HAP-1 (cell line): ENCODE measurements around the gene DPP10.

Experiments
- DNase-seq, 2 experiments: peaks; one replicate each; pipeline ENCODE4 v3.0.0-alpha.2; 2016 to 2020; ENCODE audit warnings: low spot score in 2 of 2
- H3K27me3 ChIP-seq: fragments of 250-450 bp; sonication (Bioruptor Pico); 2 replicates; pipeline ENCODE4 v1.5.1; 2020; ENCODE audit warnings: low read depth, mild to moderate bottlenecking, moderate library complexity
- H3K36me3 ChIP-seq: fragments of 250-450 bp; sonication (Bioruptor Pico); replicated peaks from 2 replicates; pipeline ENCODE4 v1.5.1; 2020; ENCODE audit warnings: mild to moderate bottlenecking
- H3K4me1 ChIP-seq: fragments of 250-450 bp; sonication (Bioruptor Pico); 2 replicates; pipeline ENCODE4 v1.5.1; 2020; ENCODE audit warnings: mild to moderate bottlenecking
- H3K4me3 ChIP-seq: fragments of 250-450 bp; sonication (Bioruptor Pico); 2 replicates; pipeline ENCODE4 v1.5.1; 2020; ENCODE audit warnings: mild to moderate bottlenecking, moderate library complexity
- H3K9me3 ChIP-seq: fragments of 250-450 bp; sonication (Bioruptor Pico); 2 replicates; pipeline ENCODE4 v1.5.1; 2020; ENCODE audit warnings: mild to moderate bottlenecking, moderate library complexity
- in situ Hi-C: fragments of 300-500 bp; cut with MboI; formaldehyde crosslinking; loops from 3 replicates; pipeline ENCODE4 v1.14.3; 2020; ENCODE audit warnings: low sequenced_read_pairs, inconsistent platforms, mixed read lengths

Gene DPP10

DNA sequence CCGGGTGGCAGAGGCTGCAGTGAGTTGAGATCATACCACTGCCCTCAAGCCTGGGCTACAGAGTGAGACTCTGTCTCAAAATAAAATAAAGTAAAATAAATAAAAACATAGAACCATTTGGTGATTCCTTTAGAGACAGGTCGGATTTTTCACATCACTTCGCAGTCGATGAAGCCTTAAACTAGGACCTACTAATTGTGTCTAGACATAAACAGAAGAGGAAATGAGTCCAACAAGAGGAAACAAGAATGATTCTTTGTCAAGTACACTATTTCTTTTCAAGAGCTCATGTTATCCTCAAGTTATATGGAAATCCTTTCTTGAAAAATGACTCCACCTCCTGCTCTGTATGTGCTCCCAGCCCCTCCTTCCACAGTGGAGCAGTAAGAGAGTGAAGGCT lies 758.9 kb downstream of the DPP10 start:
- DNase-seq, result no peak
- Histone ChIP-seq H3K36me3 (no peaks in the 10 kb centered on the region), H3K4me3 (no peak overlapping the region), H3K4me1 (no peaks in the 10 kb centered on the region; the same call in 1 of the 2 replicates), H3K27me3 (no peaks in the 10 kb centered on the region), H3K9me3 (no peaks in the 10 kb centered on the region)
- in situ Hi-C loops, result no loop called here

DNA sequence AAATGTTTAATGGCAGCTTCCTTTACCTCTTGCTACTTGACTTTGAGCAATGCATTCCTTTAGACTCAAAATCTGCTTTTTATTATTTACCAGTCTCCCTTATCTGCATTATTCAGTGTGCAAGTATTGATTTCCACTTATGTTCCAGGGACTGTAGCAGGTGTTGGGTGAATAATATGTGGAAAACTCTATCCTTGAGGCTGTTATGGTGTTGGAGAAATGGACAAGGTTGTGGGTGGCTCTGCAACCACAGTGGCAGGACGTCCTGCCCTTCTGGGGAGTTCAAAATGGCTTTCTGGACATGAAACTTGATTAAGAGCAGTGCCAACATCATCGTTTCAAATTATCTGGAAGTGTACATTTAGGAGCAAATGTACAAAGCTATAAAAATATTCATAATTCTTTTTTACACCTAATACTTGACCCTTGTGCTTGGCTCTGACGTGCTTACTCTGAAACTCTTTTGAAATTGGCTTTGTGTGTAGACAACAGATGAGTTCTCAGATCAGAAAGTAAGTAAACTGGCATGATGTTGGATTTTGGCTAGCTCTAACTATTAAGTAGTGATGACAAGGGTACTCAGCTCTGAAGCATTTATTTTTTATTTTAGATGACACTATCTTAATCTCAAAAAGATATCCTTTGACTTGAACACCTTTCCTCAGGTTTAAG lies 766.2 kb downstream of the DPP10 start:
- Histone ChIP-seq H3K36me3 (no peaks in the 10 kb centered on the region; the same call in 1 of the 2 replicates), H3K9me3 (no peaks in the 10 kb centered on the region), H3K27me3 (no peaks in the 10 kb centered on the region), H3K4me3 (no peak overlapping the region), H3K4me1 (no peaks in the 10 kb centered on the region)
- DNase-seq, result no peak
- in situ Hi-C loops, result no loop called here

DNA sequence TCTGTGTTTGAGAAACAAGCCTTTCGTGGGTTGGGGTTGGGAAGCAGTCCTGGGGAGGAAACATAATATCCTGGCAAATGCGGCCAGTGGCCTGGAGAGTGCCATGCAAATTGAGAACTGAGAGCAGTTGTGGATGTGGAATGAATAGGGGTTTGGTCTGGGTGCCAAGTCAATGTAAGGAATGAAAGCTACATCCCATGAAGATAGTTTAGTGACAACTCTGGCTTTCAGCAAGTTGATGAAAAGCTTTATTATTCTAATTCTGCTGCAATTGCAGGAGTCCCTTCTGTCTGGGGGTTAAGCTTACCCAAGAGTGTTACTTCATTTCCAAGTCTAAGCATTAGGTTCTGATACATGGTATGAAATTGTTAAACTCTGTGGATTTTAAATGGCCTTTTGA lies 771.6 kb downstream of the DPP10 start:
- DNase-seq, result no peak
- H3K9me3 ChIP-seq, result no peaks in the 10 kb centered on the region
- no peak overlapping the region for H3K4me3 ChIP-seq
- H3K27me3 ChIP-seq, result no peaks in the 10 kb centered on the region
- in situ Hi-C loops, result no loop called here
- no peaks in the 10 kb centered on the region; the same call in 1 of the 2 replicates for H3K4me1 ChIP-seq
- H3K36me3 ChIP-seq, result no peaks in the 10 kb centered on the region

DNA sequence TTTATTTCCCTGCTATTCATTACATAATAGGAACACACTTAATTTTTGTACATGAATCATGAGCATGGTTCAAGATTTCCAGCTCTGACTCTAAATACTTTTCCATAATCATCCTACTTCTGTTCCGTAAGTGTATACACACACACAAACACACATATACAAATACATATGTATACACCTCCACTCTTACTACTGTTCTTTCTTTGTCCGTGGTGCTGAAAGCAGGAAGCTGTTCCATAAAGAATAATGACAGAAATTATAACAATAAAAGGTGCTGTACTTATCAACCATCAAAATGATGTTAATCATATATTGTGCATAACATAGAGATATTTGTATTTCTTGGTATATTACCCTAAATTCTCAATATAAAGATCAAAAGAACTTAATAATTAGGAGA lies 776.9 kb downstream of the DPP10 start:
- in situ Hi-C loops, result no loop called here
- Histone ChIP-seq H3K27me3 (no peaks in the 10 kb centered on the region), H3K4me1 (no peaks in the 10 kb centered on the region; the same call in 1 of the 2 replicates), H3K4me3 (no peak overlapping the region), H3K36me3 (no peaks in the 10 kb centered on the region), H3K9me3 (no peaks in the 10 kb centered on the region)
- DNase-seq, result no peak

DNA sequence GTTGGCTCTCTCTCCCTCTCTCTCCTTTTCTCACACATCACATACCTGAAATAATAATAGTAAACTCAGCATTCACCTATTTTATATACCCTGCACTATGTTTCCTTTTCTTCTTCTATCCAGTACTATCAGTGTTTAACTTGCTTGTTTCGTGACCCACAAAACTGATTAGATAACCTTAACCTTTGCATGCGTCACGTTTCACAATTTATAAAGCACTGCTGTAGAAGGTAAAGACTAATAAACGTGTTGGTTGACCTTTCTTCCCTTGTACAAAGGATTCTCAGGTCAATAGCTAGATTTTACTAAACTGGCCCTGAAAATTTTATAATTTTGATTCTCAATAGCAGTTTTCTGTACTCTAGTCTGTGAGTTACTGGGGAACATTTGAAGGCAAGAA lies 791.7 kb downstream of the DPP10 start:
- Histone ChIP-seq H3K27me3 (no peaks in the 10 kb centered on the region), H3K9me3 (no peaks in the 10 kb centered on the region), H3K4me3 (no peak overlapping the region), H3K4me1 (peaks cover 15% of the 10 kb centered on the region), H3K36me3 (no peaks in the 10 kb centered on the region)
- in situ Hi-C loops, result no loop called here
- no peak for DNase-seq

DNA sequence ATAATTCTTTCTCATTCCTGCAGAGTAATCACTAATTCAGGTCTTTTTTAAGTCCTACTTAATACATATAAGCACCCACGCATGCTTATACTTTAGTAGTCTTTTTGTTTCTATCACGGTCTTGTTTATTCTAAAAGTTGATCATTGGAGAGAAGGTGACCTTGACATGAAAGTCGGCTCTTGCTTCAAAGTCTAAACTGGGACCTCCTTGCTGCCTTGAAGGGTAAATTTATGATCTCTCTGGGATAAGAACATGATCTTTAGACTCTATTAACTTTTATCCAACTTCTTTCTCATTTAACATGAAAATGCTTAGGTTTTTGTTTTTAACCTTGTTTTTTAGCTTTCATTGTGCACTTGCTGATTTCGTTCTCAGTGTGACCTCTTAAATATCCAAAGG lies 792.3 kb downstream of the DPP10 start:
- DNase-seq, result peak in 1 of 2 experiments; percentile 75
- no peaks in the 10 kb centered on the region for H3K36me3 ChIP-seq
- H3K4me3 ChIP-seq, result no peak overlapping the region
- no peaks in the 10 kb centered on the region for H3K27me3 ChIP-seq
- H3K9me3 ChIP-seq, result no peaks in the 10 kb centered on the region
- in situ Hi-C loops, result no loop called here
- peaks cover 15% of the 10 kb centered on the region for H3K4me1 ChIP-seq

DNA sequence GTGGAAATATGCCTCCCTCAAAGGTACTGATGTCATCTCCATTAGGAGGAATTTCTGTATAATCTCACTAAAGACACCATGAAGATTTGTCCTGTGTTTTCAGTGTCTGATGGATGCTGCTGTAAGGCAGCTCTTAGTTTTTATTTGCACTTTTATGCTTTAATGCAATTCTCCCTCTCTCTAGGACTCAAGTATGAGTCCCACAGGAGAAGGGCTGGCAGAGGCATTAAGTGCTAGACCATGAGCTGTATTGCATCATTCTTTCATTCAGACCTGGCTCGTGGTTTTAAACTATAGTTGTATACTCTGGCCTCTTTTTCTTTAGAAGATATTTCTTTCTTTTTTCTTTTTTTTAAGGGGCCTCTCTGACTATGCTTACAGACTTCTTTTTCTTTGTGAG lies 805.6 kb downstream of the DPP10 start:
- Histone ChIP-seq H3K4me3 (no peak overlapping the region), H3K27me3 (no peaks in the 10 kb centered on the region), H3K4me1 (no peaks in the 10 kb centered on the region), H3K36me3 (no peaks in the 10 kb centered on the region), H3K9me3 (no peaks in the 10 kb centered on the region)
- in situ Hi-C loops, result no loop called here
- DNase-seq, result no peak

DNA sequence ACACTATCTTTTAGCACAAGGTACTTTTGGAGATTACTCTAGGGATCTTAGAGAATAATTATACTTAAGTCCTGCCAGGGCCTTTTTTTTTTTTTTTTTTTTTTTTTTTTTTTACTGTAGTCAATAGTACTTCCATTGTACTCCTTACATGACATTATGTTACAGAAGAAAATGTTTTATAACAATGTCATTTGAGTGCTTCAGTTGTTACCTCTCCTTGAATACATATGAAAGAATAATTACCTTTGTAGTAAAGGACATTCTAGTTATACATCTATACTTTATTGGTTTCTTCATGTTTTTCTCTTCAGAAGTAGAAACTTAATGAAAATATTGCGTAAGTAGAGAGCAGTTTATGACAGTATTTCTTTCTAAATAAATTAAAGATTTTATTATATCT lies 834.9 kb downstream of the DPP10 start:
- in situ Hi-C loops, result no loop called here
- DNase-seq, result no peak
- H3K4me3 ChIP-seq, result no peak overlapping the region
- no peaks in the 10 kb centered on the region for H3K4me1 ChIP-seq
- H3K36me3 ChIP-seq, result no peaks in the 10 kb centered on the region
- H3K27me3 ChIP-seq, result no peaks in the 10 kb centered on the region
- H3K9me3 ChIP-seq, result no peaks in the 10 kb centered on the region

DNA sequence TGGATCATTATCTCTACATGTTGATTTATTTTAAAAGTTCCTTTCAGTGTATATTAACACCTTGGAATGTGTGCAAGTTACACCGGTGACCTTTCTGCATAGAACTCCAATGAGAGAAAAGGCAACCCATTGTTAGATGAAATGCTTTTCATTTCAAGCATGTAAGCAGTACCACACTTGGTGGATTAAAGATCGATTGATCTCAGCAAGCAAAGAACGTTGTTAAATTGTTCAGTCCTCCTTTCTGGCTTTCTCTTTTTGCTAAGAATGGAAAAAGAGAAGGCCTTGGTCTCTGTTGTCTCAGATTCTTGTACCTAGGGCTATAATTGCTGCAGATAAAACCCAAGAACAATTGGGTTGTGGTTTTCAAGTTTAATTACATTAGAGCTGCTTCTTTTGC lies 843.0 kb downstream of the DPP10 start:
- Histone ChIP-seq H3K27me3 (no peaks in the 10 kb centered on the region), H3K4me1 (peaks cover 21% of the 10 kb centered on the region), H3K36me3 (no peaks in the 10 kb centered on the region), H3K4me3 (no peak overlapping the region), H3K9me3 (no peaks in the 10 kb centered on the region)
- in situ Hi-C loops, result no loop called here
- DNase-seq, result peak; percentile 10 to 80

DNA sequence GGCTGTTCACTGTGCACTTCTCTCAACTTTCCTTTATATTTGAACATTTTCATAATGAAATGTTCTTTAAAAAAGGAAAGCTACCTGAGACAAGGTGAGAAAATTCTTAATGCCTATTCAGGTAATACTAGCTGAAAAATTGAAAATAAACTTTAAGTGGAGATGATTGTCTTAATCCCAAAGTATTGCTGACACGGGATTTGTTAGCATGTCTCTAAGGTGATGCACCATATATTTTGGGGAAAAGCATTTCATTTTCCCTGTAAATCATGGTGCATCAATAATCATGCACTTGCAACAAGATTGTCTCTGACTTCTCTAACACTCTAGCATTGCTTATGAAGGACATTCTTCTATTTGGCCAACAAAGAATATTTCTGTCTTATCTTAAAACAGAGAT lies 848.0 kb downstream of the DPP10 start:
- no peak for DNase-seq
- peaks cover 25% of the 10 kb centered on the region for H3K4me1 ChIP-seq
- no peaks in the 10 kb centered on the region for H3K36me3 ChIP-seq
- H3K27me3 ChIP-seq, result no peaks in the 10 kb centered on the region
- no peaks in the 10 kb centered on the region for H3K9me3 ChIP-seq
- in situ Hi-C loops, result no loop called here
- H3K4me3 ChIP-seq, result no peak overlapping the region

DNA sequence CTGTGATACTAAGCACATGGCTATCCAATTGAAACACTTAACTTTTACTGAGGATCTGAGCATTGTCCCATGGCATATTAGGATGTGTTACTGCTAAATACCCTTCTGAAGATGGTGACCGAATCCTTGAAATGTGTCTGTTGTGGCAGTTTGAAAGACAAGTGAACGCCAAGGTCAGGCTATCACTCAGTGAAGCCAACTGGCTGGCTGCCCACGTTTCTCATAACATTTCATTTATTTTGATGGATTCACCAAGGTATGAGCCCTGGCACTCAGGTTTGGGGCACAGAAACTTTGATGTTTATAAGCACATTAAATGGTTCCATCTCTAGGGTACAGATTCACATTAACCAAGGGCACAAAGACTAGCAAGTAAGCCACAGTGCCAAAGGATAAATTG lies 850.3 kb downstream of the DPP10 start:
- Histone ChIP-seq H3K4me3 (no peak overlapping the region), H3K36me3 (no peaks in the 10 kb centered on the region), H3K4me1 (peaks cover 18% of the 10 kb centered on the region), H3K9me3 (no peaks in the 10 kb centered on the region), H3K27me3 (no peaks in the 10 kb centered on the region)
- DNase-seq, result no peak
- in situ Hi-C loops, result no loop called here

DNA sequence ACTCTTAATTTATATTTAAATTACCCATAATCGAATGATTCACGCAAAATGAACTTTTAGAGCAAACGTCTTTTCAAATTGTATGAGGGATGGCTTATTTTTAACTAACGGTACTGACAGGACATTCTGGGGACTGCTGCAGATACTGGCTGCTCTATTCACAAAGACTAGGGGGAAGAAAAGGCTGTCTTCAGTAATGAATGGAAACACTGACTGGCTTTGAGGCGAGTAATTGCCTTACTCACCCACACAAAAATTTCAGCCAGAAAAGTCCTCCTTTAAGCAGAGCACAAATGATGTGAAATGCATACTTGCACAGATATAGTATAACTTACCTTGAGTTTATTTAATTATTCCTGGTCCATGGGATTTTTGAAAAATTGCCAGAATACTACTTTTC lies 852.6 kb downstream of the DPP10 start:
- no peak overlapping the region for H3K4me3 ChIP-seq
- no peaks in the 10 kb centered on the region for H3K36me3 ChIP-seq

DNA sequence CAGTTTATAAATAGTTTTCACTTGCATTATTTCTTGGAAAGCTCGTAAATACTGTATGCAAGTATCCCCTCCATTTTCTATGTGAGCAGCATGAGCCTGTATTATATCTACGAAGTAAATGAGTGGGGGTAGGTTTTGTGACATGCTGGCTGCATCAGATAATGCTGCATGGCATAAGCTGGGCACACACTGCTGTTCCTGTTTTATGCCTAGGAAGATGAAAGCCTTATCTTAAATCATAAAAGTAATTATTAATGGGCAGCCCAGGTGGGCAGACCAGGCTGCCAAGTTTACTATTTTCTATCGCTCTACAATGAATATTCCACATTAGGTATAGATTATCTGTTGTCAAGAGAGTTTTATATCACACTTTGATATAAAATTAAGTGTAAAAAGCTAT lies 854.6 kb downstream of the DPP10 start:
- Histone ChIP-seq H3K9me3 (no peaks in the 10 kb centered on the region), H3K4me1 (peaks cover 18% of the 10 kb centered on the region), H3K36me3 (no peaks in the 10 kb centered on the region), H3K27me3 (no peaks in the 10 kb centered on the region), H3K4me3 (no peak overlapping the region)
- in situ Hi-C loops, result no loop called here
- no peak for DNase-seq

More for the DNA sequence above, 852.6 kb downstream of the DPP10 start:
- Histone ChIP-seq H3K4me1 (peaks cover 18% of the 10 kb centered on the region), H3K9me3 (no peaks in the 10 kb centered on the region), H3K27me3 (no peaks in the 10 kb centered on the region)
- DNase-seq, result peak in 1 of 2 experiments; percentile 12
- in situ Hi-C loops, result no loop called here

DNA sequence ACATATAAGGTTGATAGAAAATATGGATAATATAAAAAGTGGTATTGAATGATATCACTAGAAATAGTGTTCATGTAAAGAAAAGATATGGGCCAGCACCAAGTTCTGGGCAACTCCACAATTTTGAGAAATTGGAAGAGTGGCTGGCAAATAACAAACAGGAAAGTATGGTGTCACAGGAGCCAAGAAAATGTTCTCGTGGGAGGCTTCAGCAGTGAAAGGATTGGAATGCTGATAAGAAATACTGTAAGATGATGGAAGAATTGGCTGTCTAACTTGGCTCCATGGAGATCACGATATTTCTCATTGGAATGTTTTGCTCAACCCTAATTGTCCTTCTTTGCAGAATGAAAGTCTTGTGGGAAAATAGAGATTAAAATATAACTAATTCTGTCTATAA lies 856.8 kb downstream of the DPP10 start:
- Histone ChIP-seq H3K4me3 (no peak overlapping the region), H3K27me3 (no peaks in the 10 kb centered on the region), H3K9me3 (no peaks in the 10 kb centered on the region), H3K4me1 (peaks cover 10% of the 10 kb centered on the region), H3K36me3 (no peaks in the 10 kb centered on the region)
- in situ Hi-C loops, result no loop called here
- DNase-seq, result no peak

DNA sequence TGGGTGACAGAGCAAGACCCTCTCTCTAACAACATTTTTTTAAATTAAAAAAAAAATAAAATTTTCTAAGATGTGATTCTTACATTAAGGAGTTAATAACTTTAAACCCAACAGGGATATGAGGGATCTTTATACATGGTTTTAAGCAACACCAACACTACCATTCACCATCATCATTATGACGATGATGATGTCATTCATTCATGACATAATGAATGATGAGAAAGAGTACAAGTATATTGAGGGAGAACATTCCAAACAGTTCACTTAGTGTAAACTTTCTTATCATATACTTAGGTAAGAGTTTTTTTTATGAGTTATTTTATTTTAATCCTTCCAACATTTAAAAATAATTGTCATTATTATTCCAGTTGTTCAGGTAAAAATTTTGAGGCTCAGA lies 863.3 kb downstream of the DPP10 start:
- Histone ChIP-seq H3K4me1 (no peaks in the 10 kb centered on the region), H3K9me3 (no peaks in the 10 kb centered on the region), H3K4me3 (no peak overlapping the region), H3K27me3 (no peaks in the 10 kb centered on the region), H3K36me3 (no peaks in the 10 kb centered on the region)
- DNase-seq, result no peak
- in situ Hi-C loops, result no loop called here
